Adipocyte (in vitro differentiated cells): ENCODE data around the gene HNRNPU.
"Not testable (repeated sequence)": the region's sequence is repeated elsewhere in the genome, so short reads cannot be mapped to it uniquely, and the experiment has no call there.

Experiments used
- DNase-seq: peaks from one replicate; pipeline ENCODE4 v3.0.0-alpha.2; 2015; ENCODE audit warnings: low read depth
- H3K27me3 ChIP-seq: replicated peaks from 2 replicates; pipeline ENCODE4 v1.7.0; 2013; ENCODE audit warnings: mild to moderate bottlenecking, low read length, moderate library complexity; ENCODE audit not compliant: control insufficient read depth, insufficient read depth
- H3K36me3 ChIP-seq: 2 replicates; pipeline ENCODE4 v1.7.0; 2013; ENCODE audit warnings: low read length, mild to moderate bottlenecking, moderate library complexity; ENCODE audit not compliant: control insufficient read depth, insufficient read depth, severe bottlenecking
- H3K4me1 ChIP-seq: 2 replicates; pipeline ENCODE4 v1.7.0; 2013; ENCODE audit warnings: mild to moderate bottlenecking, low read length, moderate library complexity; ENCODE audit not compliant: control insufficient read depth, insufficient read depth
- H3K4me3 ChIP-seq: 2 replicates; pipeline ENCODE4 v1.7.0; 2013; ENCODE audit warnings: mild to moderate bottlenecking, low read length, moderate library complexity
- H3K9ac ChIP-seq: 2 replicates; pipeline ENCODE4 v1.7.0; 2013; ENCODE audit warnings: mild to moderate bottlenecking, low read length, moderate library complexity
- H3K9me3 ChIP-seq: 2 replicates; pipeline ENCODE4 v1.7.0; 2013; ENCODE audit warnings: mild to moderate bottlenecking, low read length, moderate library complexity; ENCODE audit not compliant: control insufficient read depth

HNRNPU gene

DNA sequence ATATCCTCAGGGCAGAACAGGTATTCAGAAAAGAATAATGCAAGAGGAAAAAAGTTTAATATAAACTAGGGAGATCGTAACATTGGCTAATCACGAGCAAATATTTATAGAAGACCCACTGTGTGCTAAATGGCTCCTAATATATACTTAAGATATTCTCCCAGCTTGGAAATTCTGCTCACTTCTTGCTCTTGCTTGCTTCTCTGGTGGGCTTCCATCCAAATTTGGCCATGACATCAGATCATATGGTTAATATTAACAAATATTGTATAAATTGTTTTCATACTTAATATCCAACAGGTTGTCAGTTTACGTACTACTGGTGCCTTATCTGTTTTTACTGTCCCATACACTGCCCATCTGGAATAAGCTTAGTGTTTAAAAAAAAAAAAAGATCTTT is 27.8 kb downstream of the HNRNPU start:
- peak; percentile 46 for DNase-seq
- Histone ChIP-seq H3K27me3 (no peaks in the 10 kb centered on the region), H3K9ac (peak overlapping the region; percentile 96), H3K4me3 (peak overlapping the region; percentile 98), H3K9me3 (no peaks in the 10 kb centered on the region), H3K36me3 (peaks cover 35% of the 10 kb centered on the region), H3K4me1 (peaks cover 19% of the 10 kb centered on the region)

DNA sequence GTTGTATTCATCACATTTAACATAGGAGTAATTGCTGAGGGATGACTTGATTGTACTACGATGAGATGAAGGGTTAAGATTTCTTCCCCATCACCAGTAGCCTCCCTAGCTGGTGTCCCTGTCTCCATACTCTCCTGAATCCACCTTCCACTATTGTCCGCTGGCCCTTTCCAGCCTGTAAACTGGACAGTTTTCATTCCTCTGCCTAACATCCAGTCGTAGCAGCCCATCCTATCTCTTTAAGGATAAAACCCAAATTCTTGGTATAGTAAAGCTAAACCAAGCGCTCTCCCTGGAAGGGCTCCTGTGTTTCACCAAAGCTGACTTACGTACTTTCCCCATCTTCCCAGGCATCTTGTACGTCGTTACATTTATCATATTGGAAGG is 28.2 kb downstream of the HNRNPU start:
- H3K4me1 ChIP-seq: peaks cover 19% of the 10 kb centered on the region
- H3K27me3 ChIP-seq: no peaks in the 10 kb centered on the region
- H3K9ac ChIP-seq: peak overlapping the region; percentile 96
- DNase-seq: peak; percentile 52
- H3K4me3 ChIP-seq: peak overlapping the region; percentile 98
- peaks cover 30% of the 10 kb centered on the region for H3K36me3 ChIP-seq
- no peaks in the 10 kb centered on the region for H3K9me3 ChIP-seq

DNA sequence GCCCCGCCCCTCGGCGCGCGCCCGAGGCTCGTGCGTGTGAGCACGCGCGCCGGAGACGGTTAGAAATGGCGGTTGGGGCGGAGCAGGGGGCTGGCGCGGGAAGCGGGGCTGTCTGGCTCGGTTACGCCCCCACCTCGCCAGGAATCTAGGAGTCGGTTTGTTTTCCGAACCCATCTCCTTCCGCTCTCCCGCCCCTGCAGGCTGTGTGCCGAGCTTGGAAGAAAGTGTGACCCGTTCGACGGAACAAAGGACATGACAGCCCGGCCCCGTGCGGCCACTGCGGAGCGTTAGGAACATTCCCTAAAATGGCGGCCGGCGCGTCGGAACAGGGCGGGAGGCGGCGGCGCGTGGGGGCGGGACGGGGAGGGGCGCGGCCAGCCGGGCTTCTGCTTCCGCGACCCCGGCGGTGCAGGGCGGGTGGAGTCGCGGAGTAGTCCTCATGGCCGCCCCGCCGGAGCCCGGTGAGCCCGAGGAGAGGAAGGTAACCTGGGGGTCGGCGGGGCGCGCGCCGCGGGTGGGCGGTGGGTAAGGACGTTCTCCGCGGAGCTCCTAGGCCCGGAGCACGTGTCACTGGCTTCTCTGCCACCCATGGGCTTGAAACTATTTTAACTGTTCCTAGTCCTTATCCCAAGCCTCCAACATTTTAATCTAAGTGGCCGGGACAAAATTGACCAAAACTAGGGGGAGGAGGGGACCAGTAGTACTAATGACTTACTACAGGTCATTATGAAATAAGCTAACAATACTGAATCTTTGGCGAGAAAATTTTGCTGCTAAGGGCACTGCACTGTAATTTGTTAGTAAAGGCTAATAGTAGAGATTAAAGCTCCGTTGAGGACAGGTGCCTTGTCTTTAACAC is 28.8 kb downstream of the HNRNPU start, which contains the start of gene COX20:
COX20 (plus strand) TSS at position 383 of the 859 bp plus-strand sequence; CDS start at position 440, 57 bp downstream.
- peaks cover 24% of the 10 kb centered on the region for H3K36me3 ChIP-seq
- H3K4me1 ChIP-seq: peaks cover 19% of the 10 kb centered on the region
- no peaks in the 10 kb centered on the region for H3K9me3 ChIP-seq
- no peaks in the 10 kb centered on the region for H3K27me3 ChIP-seq
- H3K4me3 ChIP-seq: peak within 1 kb of the TSS; percentile 98
- peak within 1 kb of the TSS; percentile 96 for H3K9ac ChIP-seq
- DNase-seq: peak; percentile 94

DNA sequence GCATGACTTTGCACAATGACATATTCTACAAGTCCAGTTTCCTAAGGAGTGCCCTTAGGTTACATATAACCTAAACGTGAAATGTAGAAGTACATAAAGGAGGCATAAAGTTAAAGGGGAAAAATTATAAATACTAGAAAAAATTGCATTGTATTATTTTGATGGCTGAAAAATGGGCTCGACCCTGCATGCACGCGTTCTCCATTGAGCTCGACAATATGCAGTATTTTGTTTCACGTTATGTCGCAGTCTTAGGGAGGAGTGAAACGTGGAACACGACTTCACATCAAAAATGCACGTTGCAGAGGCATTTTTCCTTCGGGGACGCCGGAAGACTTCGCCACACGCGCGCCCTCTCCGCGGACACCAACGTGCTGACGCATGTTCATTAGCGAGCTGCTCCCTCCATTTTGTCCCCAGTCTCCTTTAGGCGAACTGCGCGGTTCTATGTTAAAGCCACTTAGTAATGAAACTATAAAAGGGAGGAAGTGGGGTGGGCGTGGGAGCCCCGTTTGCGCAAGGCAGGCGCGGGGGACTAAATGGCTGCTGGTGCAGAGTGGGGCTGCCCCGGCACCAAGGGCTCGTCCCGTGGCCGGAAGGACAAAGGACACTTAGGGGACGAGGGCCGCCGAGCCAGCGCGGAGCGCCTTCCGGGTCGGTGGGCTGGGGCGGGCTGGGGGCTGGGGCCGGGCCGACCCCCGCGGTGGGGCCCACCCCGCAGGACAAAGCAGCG is 29.6 kb downstream of the HNRNPU start:
- H3K36me3 ChIP-seq: peaks cover 18% of the 10 kb centered on the region
- no peaks in the 10 kb centered on the region for H3K27me3 ChIP-seq
- peak overlapping the region; percentile 98 for H3K4me3 ChIP-seq
- DNase-seq: peak; percentile 94
- no peaks in the 10 kb centered on the region for H3K9me3 ChIP-seq
- H3K4me1 ChIP-seq: peaks cover 17% of the 10 kb centered on the region
- peak overlapping the region; percentile 96 for H3K9ac ChIP-seq

DNA sequence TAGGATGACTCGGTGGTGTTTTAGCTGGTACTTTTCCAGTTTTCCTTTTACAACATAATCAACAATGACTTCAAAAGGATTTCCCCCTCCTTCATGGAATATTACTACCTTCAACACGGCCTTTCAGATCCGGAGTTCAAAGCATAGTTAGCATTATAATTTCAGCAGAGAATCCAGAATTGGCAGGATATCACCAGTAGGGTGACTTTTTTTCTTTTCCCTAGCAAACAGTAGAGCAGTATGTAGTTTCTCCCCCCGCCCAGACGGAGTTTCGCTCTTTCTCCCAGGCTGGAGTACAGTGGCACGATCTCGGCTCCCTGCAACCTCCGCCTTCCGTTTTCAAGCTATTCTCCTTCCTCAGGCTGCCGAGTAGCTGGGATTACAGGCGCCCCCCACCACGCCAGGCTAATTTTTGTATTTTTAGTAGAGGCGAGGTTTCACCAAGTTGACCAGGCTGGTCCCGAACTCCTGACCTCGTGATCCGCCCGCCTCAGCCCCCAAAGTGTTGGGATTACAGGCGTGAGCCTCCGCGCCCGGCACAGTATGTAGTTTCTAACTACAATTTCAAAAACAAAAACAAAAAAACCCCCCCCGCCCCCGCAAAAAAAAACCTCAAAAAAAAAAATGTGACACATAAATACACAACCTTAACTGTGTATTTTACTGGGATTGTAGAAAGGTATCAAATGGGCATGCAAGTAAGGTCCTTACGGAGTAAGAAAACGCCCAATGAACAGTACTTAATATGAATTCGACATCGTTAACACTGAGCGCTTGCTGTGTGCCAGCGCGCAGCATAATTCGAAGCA is 30.4 kb downstream of the HNRNPU start:
- Histone ChIP-seq H3K4me3 (peak overlapping the region; percentile 98), H3K9me3 (no peaks in the 10 kb centered on the region), H3K36me3 (peaks cover 10% of the 10 kb centered on the region), H3K4me1 (peaks cover 12% of the 10 kb centered on the region), H3K27me3 (no peaks in the 10 kb centered on the region), H3K9ac (peak overlapping the region; percentile 96)
- DNase-seq: peak; percentile 83

DNA sequence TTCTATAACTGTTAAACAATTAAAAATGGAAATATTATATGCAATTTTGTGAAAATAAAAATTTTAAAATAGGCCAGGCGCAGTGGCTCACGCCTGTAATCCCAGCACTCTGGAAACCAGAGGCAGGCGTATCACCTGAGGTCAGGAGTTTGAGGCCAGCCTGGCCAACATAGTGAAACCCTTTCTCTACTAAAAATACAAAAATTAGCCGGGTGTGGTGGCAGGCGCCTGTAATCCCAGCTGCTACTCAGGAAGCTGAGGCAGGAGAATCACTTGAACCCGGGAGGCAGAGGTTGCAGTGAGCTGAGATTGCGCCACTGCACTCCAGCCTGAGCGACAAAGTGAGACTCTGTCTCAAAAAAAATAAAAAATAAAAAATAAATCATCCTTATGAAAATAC is 31.1 kb downstream of the HNRNPU start:
- not testable (repeated sequence) for H3K9me3 ChIP-seq, H3K36me3 ChIP-seq, H3K27me3 ChIP-seq, DNase-seq
- Histone ChIP-seq H3K4me1 (peaks cover 12% of the 10 kb centered on the region), H3K4me3 (peak overlapping the region; percentile 98), H3K9ac (peak overlapping the region; percentile 96)

DNA sequence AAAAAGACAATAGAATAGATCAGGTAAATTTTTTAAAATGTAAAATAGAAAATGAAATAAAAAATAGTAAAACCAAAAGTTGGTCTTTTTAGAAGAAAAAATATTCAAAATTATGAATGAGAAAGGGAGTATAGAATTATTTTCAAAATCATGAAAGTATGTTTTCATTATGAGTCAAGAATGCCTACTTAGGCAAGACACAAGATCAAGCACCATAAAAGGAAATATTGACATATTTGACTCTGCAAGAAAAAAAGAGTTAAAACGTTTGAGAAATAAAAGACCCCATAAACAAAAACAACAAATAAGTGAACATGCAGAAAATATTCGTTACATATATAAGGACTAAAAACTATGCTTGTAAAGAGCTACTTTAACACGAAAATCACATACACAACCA is 33.7 kb downstream of the HNRNPU start:
- peak; percentile 46 for DNase-seq

DNA sequence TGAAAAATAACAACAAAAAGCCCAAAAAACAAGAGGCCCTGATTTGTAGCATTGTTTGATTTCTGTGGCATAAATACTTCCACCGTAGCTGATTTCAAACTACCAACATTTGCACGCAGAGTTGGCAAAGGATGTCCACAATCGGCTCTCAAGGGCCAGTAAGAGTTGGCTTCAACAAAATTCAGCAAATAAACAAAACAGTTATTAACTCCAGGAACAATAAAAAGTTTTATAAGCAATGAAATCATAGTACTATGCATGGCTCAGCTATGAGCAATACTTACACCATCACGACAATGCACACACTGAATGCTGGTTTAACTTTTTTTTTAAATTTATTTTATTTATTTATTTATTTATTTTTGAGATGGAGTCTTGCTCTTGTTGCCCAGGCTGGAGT is 37.6 kb downstream of the HNRNPU start:
- Histone ChIP-seq H3K27me3 (no peaks in the 10 kb centered on the region), H3K36me3 (no peaks in the 10 kb centered on the region), H3K4me1 (no peaks in the 10 kb centered on the region), H3K9ac (no peak overlapping the region), H3K9me3 (no peaks in the 10 kb centered on the region), H3K4me3 (no peak overlapping the region)
- DNase-seq: no peak

More for the DNA sequence above, 33.7 kb downstream of the HNRNPU start:
- H3K27me3 ChIP-seq: no peaks in the 10 kb centered on the region
- no peak overlapping the region for H3K9ac ChIP-seq
- H3K4me1 ChIP-seq: no peaks in the 10 kb centered on the region
- H3K9me3 ChIP-seq: no peaks in the 10 kb centered on the region
- no peaks in the 10 kb centered on the region for H3K36me3 ChIP-seq
- H3K4me3 ChIP-seq: no peak overlapping the region

DNA sequence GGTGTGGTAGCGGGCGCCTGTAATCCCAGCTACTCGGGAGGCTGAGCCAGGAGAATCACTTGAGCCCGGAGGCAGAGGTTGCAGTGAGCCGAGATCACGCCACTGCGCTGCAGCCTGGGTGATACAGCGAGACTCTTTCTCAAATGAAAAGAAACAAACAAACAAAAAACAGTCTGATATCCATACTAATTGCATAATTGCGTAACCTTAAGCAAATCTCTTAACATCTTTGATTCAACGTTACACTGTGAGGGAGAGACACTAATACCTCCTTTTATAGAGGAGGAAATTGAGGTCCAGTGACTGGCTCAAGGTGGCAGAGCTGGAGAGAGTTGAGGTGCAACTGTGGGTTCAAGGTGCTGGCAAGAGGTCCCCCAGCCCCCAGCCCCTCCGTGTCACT is 41.5 kb downstream of the HNRNPU start:
- Histone ChIP-seq H3K27me3 (no peaks in the 10 kb centered on the region), H3K36me3 (no peaks in the 10 kb centered on the region)

DNA sequence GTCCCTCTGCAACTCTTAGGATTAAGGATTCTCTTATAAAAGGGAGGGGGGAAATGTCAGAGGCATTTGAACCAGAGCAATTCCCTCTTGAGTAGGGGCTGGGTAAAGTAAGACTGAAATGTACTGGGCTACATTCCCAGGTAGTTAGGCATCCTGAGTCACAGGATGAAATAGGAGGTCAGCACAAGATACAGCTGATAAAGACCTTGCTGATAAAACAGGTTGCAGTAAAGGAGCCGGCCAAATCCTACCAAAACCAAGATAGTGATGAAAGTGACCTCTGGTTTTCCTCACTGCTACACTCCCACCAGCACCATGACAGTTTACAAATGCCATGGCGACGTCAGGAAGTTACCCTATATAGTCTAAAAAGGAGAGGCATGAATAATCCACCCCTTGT is 43.2 kb downstream of the HNRNPU start:
- no peaks in the 10 kb centered on the region for H3K36me3 ChIP-seq
- H3K27me3 ChIP-seq: no peaks in the 10 kb centered on the region
- no peaks in the 10 kb centered on the region for H3K9me3 ChIP-seq
- no peak overlapping the region for H3K4me3 ChIP-seq
- no peaks in the 10 kb centered on the region for H3K4me1 ChIP-seq
- H3K9ac ChIP-seq: no peak overlapping the region
- no peak for DNase-seq

More for the DNA sequence above, 41.5 kb downstream of the HNRNPU start:
- no peak for DNase-seq
- Histone ChIP-seq H3K9ac (no peak overlapping the region), H3K4me1 (no peaks in the 10 kb centered on the region), H3K4me3 (no peak overlapping the region), H3K9me3 (no peaks in the 10 kb centered on the region)

DNA sequence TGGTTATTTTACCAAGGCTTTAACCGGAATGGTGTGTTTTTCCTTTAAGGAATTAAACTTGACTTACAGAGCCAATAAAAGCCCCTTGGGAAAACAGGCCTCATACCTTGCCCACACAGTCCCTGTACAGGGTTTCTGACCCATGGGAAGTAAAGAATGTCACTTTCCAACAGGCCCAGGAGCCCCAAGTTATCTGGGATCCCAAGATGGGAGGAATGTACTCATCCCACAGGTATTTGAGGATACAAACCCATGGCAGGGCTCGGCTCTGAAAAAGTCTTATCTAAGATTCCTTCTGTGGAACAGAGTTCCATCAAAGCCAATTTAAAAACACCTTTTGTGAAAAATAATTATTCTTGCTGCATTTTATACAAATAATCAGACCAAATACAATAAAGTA is 44.2 kb downstream of the HNRNPU start:
- no peak overlapping the region for H3K4me3 ChIP-seq
- no peaks in the 10 kb centered on the region for H3K4me1 ChIP-seq
- H3K9ac ChIP-seq: no peak overlapping the region
- no peaks in the 10 kb centered on the region for H3K27me3 ChIP-seq
- no peaks in the 10 kb centered on the region for H3K36me3 ChIP-seq
- DNase-seq: no peak
- no peaks in the 10 kb centered on the region for H3K9me3 ChIP-seq
